ENCODE data around the gene CRELD2. TPM values are rescaled to one million over a fixed set of nuclear protein-coding genes. Genes with fewer than 3 reads are reported as not detected.

The CRELD2 gene
- total RNA-seq, 2 experiments from 2014 or later = 58.0 to 58.1 TPM

GRCh38 chr22:49972163-49973017, 54.0 kb downstream of the CRELD2 start:
- ChIA-PET POLR2A (interaction anchor here (0.6 to 1.4 kb wide), 2 partner anchors 36 to 116 kb away, joined by 3 to 4 read pairs; no protein-coding TSS in a partner anchor), CTCF (no interaction called here)
- Mint-ChIP-seq H3K4me1 (ENCODE audit: low read depth) (peaks cover 27% of the 10 kb centered on the region), H3K36me3 (ENCODE audit: low read depth) (no peaks in the 10 kb centered on the region), H3K27me3 (ENCODE audit: low read depth) (no peaks in the 10 kb centered on the region), H3K9me3 (ENCODE audit: insufficient read depth) (no peaks in the 10 kb centered on the region), H3K27ac (no peak overlapping the region), H3K4me3 (no peak overlapping the region)
- DNase-seq (peak; percentile 24), ATAC-seq (no peak)

DNA sequence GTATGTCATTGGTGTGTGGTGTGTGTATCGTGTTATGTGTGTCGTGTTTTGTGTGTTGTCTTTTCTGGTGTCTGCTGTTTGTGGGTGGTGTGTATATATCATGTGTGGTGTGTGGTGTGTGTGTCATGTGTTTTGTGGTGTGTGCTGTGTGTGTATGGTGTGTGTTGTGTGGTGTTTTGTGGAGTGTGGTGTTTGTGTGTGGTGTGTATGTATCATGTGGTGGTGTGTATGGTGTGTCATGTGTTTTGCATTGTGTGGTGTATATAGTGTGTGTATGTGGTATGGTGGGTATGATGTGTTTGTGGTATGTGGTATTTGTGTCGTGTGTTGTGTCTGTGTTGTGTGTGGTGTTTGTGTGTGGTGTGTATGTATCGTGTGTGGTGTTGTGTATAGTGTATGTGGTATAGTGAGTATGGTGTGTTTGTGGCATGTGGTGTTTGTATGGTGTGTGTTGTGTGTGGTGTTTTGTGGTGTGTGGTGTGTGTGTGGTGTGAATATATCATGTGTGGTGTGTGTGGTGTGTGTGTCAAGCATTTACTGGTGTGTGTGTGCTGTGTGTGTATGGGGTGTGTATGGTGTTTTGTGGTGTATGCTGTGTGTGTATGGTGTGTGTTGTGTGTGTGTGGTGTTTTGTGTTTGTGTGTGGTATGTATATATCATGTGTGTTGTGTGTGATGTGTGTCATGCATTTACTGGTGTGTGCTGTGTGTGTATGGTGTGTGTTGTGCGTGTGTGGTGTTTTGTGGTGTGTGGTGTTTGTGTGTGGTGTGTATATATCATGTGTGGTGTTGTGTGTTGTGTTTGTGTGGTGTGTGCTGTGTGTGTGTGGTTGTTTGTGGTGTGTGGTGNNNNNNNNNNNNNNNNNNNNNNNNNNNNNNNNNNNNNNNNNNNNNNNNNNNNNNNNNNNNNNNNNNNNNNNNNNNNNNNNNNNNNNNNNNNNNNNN, 54.9 kb downstream of the CRELD2 start:
- Mint-ChIP-seq H3K36me3 (ENCODE audit: low read depth) (no peaks in the 10 kb centered on the region), H3K9me3 (ENCODE audit: insufficient read depth) (no peaks in the 10 kb centered on the region), H3K27ac (no peak overlapping the region), H3K4me3 (no peak overlapping the region), H3K4me1 (ENCODE audit: low read depth) (peaks cover 23% of the 10 kb centered on the region), H3K27me3 (ENCODE audit: low read depth) (no peaks in the 10 kb centered on the region)
- no peak for DNase-seq
- ChIA-PET CTCF (no interaction called here), POLR2A (no interaction called here)
- ATAC-seq = no peak

DNA sequence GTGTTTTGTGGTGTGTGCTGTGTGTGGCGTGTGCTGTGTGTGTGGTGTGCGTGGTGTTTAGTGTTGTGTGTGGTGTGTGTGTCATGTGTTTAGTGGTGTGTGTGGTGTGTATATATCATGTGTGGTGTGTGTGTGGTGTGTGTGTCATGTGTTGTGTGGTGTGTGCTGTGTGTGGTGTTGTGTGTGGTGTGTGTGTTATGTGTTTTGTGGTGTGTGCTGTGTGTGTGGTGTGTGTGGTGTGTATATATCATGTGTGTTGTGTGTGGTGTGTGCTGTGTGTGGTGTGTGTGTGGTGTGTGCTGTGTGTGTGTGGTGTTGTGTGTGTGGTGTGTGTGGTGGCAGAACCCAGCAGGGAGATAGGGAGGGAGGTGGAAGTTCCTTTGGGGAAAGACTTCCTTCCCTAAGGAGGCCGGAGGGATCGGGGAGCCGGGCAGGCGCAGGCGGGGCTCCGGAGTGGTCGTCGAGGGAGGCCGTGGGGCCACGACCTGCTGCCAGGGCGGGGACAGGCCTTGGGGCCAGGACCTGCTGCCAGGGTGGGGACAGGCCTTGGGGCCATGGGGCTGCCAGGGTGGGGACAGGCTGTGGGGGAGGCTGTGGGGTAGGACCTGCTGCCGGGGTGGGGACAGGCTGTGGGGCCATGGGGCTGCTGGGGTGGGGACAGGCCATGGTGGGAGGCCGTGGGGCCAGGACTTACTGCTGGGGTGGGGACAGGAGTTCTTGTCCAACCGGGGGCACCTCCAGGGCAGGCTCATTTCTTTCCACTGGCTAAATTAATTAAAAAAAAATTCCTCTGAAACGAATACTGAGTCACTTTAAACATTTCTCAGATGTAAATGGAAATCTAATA, 57.3 kb downstream of the CRELD2 start:
- CTCF ChIA-PET = interaction anchor here (1.1 kb wide), 1 partner anchor 18 kb away, joined by 3 read pairs; no protein-coding TSS in a partner anchor
- POLR2A ChIA-PET = interaction anchor here (1.8 kb wide), 1 partner anchor 14 kb away, joined by 4 read pairs; no protein-coding TSS in a partner anchor
- DNase-seq (peak; percentile 39), ATAC-seq (peak; percentile 45)
- Mint-ChIP-seq H3K9me3 (ENCODE audit: insufficient read depth) (peaks cover 9% of the 10 kb centered on the region), H3K27me3 (ENCODE audit: low read depth) (no peaks in the 10 kb centered on the region), H3K27ac (peak overlapping the region; percentile 59), H3K4me3 (no peak overlapping the region), H3K4me1 (ENCODE audit: low read depth) (peaks cover 17% of the 10 kb centered on the region), H3K36me3 (ENCODE audit: low read depth) (peaks cover 2% of the 10 kb centered on the region)

- Mint-ChIP-seq H3K4me1 (ENCODE audit: low read depth) (peaks cover 14% of the 10 kb centered on the region), H3K27me3 (ENCODE audit: low read depth) (no peaks in the 10 kb centered on the region), H3K9me3 (ENCODE audit: insufficient read depth) (peaks cover 12% of the 10 kb centered on the region), H3K27ac (peak overlapping the region; percentile 34), H3K4me3 (no peak overlapping the region), H3K36me3 (ENCODE audit: low read depth) (peaks cover 2% of the 10 kb centered on the region)
- ATAC-seq = peak; percentile 38
- ChIA-PET CTCF (interaction anchor here (1.1 to 1.2 kb wide), 2 partner anchors 17 to 54 kb away, joined by 3 read pairs; no protein-coding TSS in a partner anchor), POLR2A (interaction anchor here (0.6 to 1.8 kb wide), 2 partner anchors 15 to 209 kb away, joined by 3 to 4 read pairs; partner anchors contain the start of gene TRABD)
- peak; percentile 44 for DNase-seq
These were observed 58.2 kb downstream of the CRELD2 start for GRCh38 chr22:49976439-49977175.

Small RNAs within 50 kb of the gene (microRNA-seq; reads per million reads assigned to microRNA genes)
- gene MIR6821 = 4.6 reads per million

Other genes with a start within 250 kb of the CRELD2 start
- 10 to 100 TPM; 43.0 to 44.3 TPM for gene BRD1, start 90.8 kb upstream of the CRELD2 start, total RNA-seq
- gene ZBED4, start 64.8 kb upstream of the CRELD2 start, total RNA-seq = 10 to 100 TPM; 19.4 to 19.6 TPM
- gene ALG12, start 196 bp upstream of the CRELD2 start, total RNA-seq = 10 to 100 TPM; 16.3 to 17.4 TPM
- gene PIM3, start 42.1 kb downstream of the CRELD2 start, total RNA-seq = 10 to 100 TPM; 45.1 to 45.7 TPM
- not detected for gene IL17REL, start 94.1 kb downstream of the CRELD2 start, total RNA-seq
- not detected for gene TTLL8, start 139.7 kb downstream of the CRELD2 start, total RNA-seq
- 1 to 10 TPM; 8.3 to 9.4 TPM for gene MLC1, start 166.8 kb downstream of the CRELD2 start, total RNA-seq
- not detected for gene MOV10L1, start 171.4 kb downstream of the CRELD2 start, total RNA-seq

All from activated CD8-positive, alpha-beta T cell treated with anti-CD3 and anti-CD28 coated beads, Interleukin-2, amount 10 ng/mL, durations not matched to agents 7 days and 5 days (primary cell).